Central memory CD4-positive, alpha-beta T cell (primary cell): ENCODE data around the gene ROR1.

Experiments
- DNase-seq: peaks from one replicate; pipeline ENCODE4 v3.0.0; 2022

ROR1 gene

DNA sequence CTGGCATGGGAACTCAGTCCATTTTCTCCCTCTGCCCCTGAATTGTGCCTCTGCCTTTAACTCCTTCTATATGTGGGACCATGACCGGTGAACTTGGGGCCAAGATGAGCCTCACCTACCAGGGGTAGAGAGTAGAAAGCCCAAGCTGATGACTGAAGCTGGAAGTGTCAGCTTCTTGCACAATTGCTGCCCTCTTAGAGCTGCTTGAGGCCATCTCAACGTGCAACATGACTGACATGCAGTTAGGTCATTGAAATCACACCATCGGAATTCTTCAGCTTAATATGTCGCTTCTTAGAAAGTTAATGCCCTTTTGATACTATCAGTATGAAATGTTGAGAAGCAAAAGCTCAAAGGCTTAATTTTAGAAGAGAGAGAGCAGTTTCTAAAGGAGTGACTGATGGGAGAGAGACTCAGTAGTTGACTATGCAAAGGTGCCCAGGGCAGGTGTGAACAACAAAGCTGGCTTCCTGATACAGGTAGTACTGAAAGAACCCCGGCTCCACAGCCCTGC, 340.3 kb downstream of the ROR1 start:
- no peak for DNase-seq

GRCh38 chr1:64116537-64116936, 342.7 kb downstream of the ROR1 start:
- DNase-seq = no peak

- DNase-seq = no peak
These were observed 343.7 kb downstream of the ROR1 start for GRCh38 chr1:64117492-64117891.

DNA sequence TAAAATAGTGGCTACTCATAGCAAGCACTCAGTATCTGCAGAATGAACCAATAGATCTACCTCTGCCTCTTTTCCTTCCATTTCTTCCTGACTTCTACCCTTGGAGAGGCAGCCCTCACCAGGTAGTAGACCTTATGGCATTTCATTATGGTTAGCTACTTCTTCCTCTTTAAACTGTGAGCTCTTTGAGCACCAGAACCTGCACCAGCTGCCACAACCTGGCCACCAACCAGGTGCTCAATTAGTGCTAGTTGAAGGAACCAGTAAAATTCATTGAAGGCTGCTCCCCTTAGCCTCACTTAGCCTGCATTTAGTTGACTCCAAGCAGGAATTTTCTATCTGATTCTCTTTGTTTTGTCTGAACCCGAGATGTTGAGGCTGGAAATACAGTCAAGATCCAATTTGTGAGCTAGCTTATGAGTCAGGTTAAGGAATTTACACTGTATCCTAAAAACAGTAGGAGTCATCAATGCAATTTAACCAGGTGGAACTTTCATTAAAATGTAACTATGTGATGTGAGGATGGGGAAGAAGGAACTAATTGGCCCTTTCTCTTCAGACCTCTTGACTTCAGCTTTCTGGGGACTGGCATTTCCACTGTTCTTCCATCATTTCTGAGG, 348.1 kb downstream of the ROR1 start:
- no peak for DNase-seq

DNA sequence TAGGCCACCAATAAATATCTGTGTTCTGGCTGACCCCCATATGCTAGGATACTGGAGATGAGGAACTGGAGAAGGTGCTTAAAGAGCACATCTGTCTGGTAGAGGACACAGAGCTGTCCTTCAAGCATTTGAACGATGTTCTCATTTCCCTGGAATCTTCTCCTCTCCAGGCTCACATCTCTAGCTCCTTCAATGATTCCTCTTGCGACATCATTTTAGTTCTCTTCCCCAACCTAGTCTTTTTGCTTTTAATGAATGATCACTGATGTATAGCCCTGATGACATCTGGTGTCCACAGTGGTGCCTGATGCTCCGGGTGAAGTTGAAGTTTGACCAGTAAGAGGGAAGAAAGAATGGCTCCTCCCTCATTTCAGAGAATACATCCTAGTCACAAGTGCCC, 348.8 kb downstream of the ROR1 start:
- DNase-seq = no peak

GRCh38 chr1:64124704-64125440, 351.1 kb downstream of the ROR1 start:
- DNase-seq = no peak

GRCh38 chr1:64126581-64126980, 352.8 kb downstream of the ROR1 start:
- DNase-seq = no peak

DNA sequence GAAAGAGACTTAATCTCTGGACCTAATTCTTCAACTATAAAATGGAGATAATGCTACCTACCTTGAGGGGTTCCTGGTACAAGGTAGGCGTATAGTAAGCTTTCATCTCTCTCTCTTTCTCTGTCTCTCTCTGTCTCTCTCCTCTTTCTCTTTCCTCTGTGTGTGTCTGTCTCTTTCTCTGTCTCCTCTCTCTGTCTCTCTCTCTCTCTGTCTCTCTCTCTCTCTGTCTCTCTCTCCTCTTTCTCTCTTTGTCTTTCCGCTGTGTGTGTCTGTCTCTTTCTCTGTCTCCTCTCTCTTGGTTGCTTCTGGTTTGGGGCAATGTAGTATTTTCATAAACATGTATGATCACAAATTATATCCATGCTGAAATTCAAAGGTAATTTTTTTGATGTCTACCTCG, 353.5 kb downstream of the ROR1 start:
- no peak for DNase-seq

GRCh38 chr1:64129701-64130100, 355.9 kb downstream of the ROR1 start:
- DNase-seq = no peak

DNA sequence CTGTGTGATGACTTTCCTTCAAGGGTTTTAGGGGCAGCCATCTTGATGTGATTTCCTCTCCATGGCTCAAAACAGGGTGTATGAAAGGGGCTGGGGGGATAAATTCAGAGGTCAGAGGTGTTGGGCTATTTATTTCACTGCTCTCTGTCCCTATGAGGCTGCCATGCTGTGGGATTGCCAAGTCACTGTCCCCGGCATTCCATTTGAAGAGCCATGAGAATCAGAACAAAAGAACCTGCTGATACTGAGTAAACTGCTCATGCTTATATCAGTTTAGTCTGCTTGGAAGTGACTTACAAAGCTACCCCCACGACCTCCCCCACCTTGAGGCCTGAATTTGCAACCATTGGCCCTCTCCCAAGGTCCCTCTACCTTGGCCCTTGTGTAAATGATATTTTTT, 357.3 kb downstream of the ROR1 start:
- DNase-seq = no peak

- no peak for DNase-seq
These were observed 359.2 kb downstream of the ROR1 start for GRCh38 chr1:64133036-64133435.

GRCh38 chr1:64135462-64136223, 361.8 kb downstream of the ROR1 start:
- no peak for DNase-seq

DNA sequence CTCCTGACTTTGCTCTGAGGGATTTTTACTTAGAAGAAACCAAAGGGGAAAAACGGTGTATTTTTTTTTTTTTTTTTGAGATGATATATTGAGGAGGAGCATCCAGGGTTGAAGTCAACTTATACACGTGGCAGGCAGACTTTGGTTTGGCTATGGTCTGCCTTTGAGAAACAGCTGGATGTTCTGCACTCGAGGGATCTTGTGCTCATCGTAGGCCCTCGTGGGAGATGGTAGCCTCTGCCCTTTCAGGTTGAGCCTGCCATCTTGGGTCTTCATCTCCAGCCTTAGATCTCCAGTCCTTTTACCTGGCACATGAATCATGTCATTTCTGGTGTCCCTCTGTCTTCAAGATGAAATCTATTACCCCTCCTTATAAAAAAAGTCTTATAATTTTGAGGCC, 362.5 kb downstream of the ROR1 start:
- DNase-seq = no peak

GRCh38 chr1:64136752-64137411, 363.1 kb downstream of the ROR1 start:
- peak; percentile 44 for DNase-seq

- DNase-seq = no peak
These were observed 363.6 kb downstream of the ROR1 start for GRCh38 chr1:64137412-64137803.

DNA sequence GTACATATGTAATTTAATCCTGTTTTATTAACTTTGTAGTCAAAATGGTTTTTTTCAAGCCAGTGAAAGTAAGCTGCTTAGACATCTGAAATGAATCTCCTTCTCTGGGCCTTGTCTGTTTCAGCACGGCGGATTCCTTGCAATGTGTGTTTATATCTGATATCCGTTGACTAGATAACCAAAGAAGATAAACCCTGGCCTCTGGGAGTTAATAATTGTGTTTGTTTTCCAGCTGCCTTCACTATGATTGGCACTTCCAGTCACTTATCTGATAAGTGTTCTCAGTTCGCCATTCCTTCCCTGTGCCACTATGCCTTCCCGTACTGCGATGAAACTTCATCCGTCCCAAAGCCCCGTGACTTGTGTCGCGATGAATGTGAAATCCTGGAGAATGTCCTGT, 366.1 kb downstream of the ROR1 start:
- DNase-seq = no peak

DNA sequence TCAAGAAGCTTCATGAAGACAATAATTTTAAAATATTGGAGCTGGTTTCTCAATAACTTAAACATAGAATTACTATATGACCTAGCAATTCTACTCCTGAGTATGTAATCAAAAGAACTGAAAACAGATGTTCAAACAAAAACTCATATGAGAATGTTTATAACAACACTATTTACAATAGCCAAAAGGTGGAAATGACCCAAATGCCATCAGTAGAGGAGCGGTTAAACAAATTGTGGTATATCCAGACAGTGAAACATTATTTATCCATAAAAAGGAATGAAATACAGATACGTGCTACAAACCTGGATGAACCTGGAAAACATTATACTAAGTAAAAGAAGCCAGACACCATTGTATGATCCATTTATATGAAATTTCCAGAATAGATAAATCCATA, 366.8 kb downstream of the ROR1 start:
- no peak for DNase-seq

- no peak for DNase-seq
These were observed 373.4 kb downstream of the ROR1 start for GRCh38 chr1:64147045-64147724.

DNA sequence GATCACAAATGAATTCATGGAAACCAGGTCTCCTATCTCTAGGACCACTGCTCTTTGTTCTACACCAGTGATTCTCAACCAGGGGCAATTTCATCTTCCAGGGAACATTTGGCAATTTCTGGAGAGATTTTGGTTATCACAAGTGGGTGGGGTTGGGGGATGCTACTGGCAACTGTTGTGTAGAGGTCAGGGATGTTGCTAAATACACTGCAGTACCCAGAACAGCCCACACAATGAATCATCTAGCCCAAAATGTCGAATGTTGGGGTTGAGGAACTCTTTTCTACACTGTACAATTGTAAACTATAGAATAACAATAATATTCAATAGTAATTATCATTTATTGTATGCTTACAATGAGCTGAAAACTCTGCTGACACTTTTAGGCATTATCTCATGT, 373.9 kb downstream of the ROR1 start:
- no peak for DNase-seq

GRCh38 chr1:64150266-64150665, 376.4 kb downstream of the ROR1 start:
- no peak for DNase-seq

GRCh38 chr1:64150729-64151230, 377.0 kb downstream of the ROR1 start:
- DNase-seq = no peak

DNA sequence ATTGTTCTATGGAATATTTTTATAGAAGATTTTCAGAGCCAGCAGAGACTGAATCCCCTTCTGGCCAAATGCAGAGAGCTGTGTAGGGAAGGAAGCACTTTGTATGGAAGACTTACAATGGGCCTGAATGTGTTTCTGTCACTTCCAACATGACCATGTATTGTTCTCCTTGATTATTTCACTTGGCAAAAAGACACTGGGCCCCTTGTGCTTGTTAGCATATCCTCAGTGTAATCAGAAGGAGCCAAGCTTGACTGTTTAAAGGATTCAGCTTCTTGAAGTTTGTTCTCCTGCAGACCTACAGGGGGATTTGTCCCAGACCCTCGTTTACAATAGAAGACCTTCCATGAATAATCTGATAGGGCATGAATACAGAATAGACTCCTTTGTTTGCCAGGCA, 381.5 kb downstream of the ROR1 start:
- no peak for DNase-seq
